Measurements from ENCODE around the gene PKD2L2. TPM values are rescaled to one million over a fixed set of nuclear protein-coding genes. Genes with fewer than 3 reads are reported as not detected.

PKD2L2 gene
- total and polyA plus RNA-seq, 9 of the 15 experiments (the other 6 are each of a cell fraction or from before 2014, with no cell fraction given), result 0.08 to 0.25 (median 0.11) TPM; not detected in 5

DNA sequence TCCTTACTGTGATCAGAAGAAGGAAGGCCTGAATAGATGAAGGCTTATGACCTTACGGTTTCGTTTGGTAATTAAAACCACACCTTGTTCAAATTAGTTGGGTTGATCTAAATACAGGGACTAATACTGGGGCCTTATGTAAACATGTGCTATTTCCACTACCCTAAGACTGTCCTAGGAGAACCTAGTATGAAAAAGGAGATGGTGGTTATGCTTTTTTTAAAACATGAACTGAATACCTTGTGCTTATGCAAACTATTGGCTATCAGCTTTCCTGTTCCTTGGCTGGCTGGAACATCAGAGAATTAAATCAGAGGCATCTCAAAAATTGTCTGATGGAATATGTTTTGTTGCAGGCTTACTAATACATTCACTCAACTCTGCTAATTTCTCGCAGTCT is 17.7 kb upstream of the PKD2L2 start (continued):
- TF ChIP-seq, protein P1, sequence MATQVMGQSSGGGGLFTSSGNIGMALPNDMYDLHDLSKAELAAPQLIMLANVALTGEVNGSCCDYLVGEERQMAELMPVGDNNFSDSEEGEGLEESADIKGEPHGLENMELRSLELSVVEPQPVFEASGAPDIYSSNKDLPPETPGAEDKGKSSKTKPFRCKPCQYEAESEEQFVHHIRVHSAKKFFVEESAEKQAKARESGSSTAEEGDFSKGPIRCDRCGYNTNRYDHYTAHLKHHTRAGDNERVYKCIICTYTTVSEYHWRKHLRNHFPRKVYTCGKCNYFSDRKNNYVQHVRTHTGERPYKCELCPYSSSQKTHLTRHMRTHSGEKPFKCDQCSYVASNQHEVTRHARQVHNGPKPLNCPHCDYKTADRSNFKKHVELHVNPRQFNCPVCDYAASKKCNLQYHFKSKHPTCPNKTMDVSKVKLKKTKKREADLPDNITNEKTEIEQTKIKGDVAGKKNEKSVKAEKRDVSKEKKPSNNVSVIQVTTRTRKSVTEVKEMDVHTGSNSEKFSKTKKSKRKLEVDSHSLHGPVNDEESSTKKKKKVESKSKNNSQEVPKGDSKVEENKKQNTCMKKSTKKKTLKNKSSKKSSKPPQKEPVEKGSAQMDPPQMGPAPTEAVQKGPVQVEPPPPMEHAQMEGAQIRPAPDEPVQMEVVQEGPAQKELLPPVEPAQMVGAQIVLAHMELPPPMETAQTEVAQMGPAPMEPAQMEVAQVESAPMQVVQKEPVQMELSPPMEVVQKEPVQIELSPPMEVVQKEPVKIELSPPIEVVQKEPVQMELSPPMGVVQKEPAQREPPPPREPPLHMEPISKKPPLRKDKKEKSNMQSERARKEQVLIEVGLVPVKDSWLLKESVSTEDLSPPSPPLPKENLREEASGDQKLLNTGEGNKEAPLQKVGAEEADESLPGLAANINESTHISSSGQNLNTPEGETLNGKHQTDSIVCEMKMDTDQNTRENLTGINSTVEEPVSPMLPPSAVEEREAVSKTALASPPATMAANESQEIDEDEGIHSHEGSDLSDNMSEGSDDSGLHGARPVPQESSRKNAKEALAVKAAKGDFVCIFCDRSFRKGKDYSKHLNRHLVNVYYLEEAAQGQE (IDR thresholded peaks at IDR 0.05; ENCODE audit: borderline replicate concordance), result no peak
- TF ChIP-seq, protein P1 (CRISPR knock-in tag; IDR thresholded peaks at IDR 0.05; ENCODE audit: low read depth), result no peak
- TF ChIP-seq, protein P2, sequence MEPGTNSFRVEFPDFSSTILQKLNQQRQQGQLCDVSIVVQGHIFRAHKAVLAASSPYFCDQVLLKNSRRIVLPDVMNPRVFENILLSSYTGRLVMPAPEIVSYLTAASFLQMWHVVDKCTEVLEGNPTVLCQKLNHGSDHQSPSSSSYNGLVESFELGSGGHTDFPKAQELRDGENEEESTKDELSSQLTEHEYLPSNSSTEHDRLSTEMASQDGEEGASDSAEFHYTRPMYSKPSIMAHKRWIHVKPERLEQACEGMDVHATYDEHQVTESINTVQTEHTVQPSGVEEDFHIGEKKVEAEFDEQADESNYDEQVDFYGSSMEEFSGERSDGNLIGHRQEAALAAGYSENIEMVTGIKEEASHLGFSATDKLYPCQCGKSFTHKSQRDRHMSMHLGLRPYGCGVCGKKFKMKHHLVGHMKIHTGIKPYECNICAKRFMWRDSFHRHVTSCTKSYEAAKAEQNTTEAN (CRISPR knock-in tag; IDR thresholded peaks at IDR 0.05), result no peak
- no peak for TF ChIP-seq NFYB (IDR thresholded peaks at IDR 0.05; ENCODE audit: extremely low read depth, insufficient read length)
- no peak for TF ChIP-seq ZNF24 (IDR thresholded peaks at IDR 0.05)
- TF ChIP-seq SMARCB1 (IDR thresholded peaks at IDR 0.05; ENCODE audit: insufficient read length, low read depth), result no peak
- no peak for TF ChIP-seq MTA1 (IDR thresholded peaks at IDR 0.05; ENCODE audit: borderline replicate concordance)
- TF ChIP-seq, protein P3, sequence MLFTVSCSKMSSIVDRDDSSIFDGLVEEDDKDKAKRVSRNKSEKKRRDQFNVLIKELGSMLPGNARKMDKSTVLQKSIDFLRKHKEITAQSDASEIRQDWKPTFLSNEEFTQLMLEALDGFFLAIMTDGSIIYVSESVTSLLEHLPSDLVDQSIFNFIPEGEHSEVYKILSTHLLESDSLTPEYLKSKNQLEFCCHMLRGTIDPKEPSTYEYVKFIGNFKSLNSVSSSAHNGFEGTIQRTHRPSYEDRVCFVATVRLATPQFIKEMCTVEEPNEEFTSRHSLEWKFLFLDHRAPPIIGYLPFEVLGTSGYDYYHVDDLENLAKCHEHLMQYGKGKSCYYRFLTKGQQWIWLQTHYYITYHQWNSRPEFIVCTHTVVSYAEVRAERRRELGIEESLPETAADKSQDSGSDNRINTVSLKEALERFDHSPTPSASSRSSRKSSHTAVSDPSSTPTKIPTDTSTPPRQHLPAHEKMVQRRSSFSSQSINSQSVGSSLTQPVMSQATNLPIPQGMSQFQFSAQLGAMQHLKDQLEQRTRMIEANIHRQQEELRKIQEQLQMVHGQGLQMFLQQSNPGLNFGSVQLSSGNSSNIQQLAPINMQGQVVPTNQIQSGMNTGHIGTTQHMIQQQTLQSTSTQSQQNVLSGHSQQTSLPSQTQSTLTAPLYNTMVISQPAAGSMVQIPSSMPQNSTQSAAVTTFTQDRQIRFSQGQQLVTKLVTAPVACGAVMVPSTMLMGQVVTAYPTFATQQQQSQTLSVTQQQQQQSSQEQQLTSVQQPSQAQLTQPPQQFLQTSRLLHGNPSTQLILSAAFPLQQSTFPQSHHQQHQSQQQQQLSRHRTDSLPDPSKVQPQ (CRISPR knock-in tag; IDR thresholded peaks at IDR 0.05; ENCODE audit: borderline replicate concordance), result no peak
- no peak for TF ChIP-seq CC2D1A (IDR thresholded peaks at IDR 0.05)
- TF ChIP-seq DNMT1 (IDR thresholded peaks at IDR 0.05), result no peak
- no peak for TF ChIP-seq HCFC1 (IDR thresholded peaks at IDR 0.05; ENCODE audit: low read depth, low read length)
- TF ChIP-seq, protein P4, sequence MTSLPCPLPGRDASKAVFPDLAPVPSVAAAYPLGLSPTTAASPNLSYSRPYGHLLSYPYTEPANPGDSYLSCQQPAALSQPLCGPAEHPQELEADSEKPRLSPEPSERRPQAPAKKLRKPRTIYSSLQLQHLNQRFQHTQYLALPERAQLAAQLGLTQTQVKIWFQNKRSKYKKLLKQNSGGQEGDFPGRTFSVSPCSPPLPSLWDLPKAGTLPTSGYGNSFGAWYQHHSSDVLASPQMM (CRISPR knock-in tag; IDR thresholded peaks at IDR 0.05), result no peak
